Measurements from ENCODE around the gene LENG1. TPM values are rescaled to one million over a fixed set of nuclear protein-coding genes. Genes with fewer than 3 reads are reported as not detected.

The LENG1 gene
- total and polyA plus RNA-seq, 2 donors (not counting 3 experiments of a cell fraction or from before 2014, with no cell fraction given): 3.0 to 5.0 TPM

GRCh38 chr19:54162241-54162805 lies 2.8 kb upstream of the LENG1 start:
- POLR2A ChIA-PET: no interaction called here
- no peak overlapping the region for H3K4me2 ChIP-seq (ENCODE audit: insufficient read depth, low read length)
- H3K9ac ChIP-seq (replicated peaks; ENCODE audit: extremely low read depth, insufficient read depth, low read length): no peak overlapping the region
- peaks cover 18% of the 10 kb centered on the region for H3K4me1 ChIP-seq (ENCODE audit: control insufficient read depth, extremely low read depth, insufficient read depth, low read length)
- H3K9me3 ChIP-seq (replicated peaks; ENCODE audit: control insufficient read depth, insufficient read depth, low read length): no peaks in the 10 kb centered on the region
- H2AFZ ChIP-seq (ENCODE audit: low read depth, low read length): peak overlapping the region; percentile 52
- H3K27ac ChIP-seq (ENCODE audit: insufficient read depth, low read depth, low read length): no peak overlapping the region
- peaks cover 4% of the 10 kb centered on the region for H3K79me2 ChIP-seq (ENCODE audit: control insufficient read depth, insufficient read depth, low read length)
- H3K27me3 ChIP-seq (ENCODE audit: control insufficient read depth in 2 of 2, insufficient read depth in 2 of 2, low read length in 2 of 2): peaks cover 0 to 8% of the 10 kb centered on the region in 2 experiments
- DNase-seq (ENCODE audit: low read depth, low spot score) (peak; percentile 82), FAIRE-seq (peak; percentile 72)
- CTCF ChIA-PET: interaction anchor here (0.6 kb wide), 1 partner anchor 379 kb away, joined by 4 read pairs; no protein-coding TSS in a partner anchor
- BruUV-seq (replicated peaks): no TSS peak
- no peak for TF ChIP-seq POLR2A (IDR thresholded peaks at IDR 0.05; ENCODE audit: low read depth, low read length)
- no peak for TF ChIP-seq JUN (IDR thresholded peaks at IDR 0.05; ENCODE audit: borderline replicate concordance, insufficient read depth, insufficient read length, low read depth)
- TF ChIP-seq GATA2 (IDR thresholded peaks at IDR 0.05; ENCODE audit: insufficient read depth, insufficient read length, low read depth, low read length): no peak
- TF ChIP-seq POLR2AphosphoS5 (IDR thresholded peaks at IDR 0.05; ENCODE audit: insufficient read depth, low read depth, low read length): no peak
- no peak for TF ChIP-seq FOS (IDR thresholded peaks at IDR 0.05; ENCODE audit: borderline replicate concordance, insufficient read depth, low read length)
- TF ChIP-seq MYC (IDR thresholded peaks at IDR 0.05; ENCODE audit: low read depth, low read length): no peak
- TF ChIP-seq CTCF (IDR thresholded peaks at IDR 0.05; ENCODE audit: extremely low read depth in 1 of 2, insufficient read depth in 1 of 2, low read depth in 1 of 2, low read length in 2 of 2): no peak
- no peak for TF ChIP-seq MAX (IDR thresholded peaks at IDR 0.05; ENCODE audit: insufficient read depth, insufficient read length)
- TF ChIP-seq EZH2 (IDR thresholded peaks at IDR 0.05; ENCODE audit: borderline replicate concordance, low read depth, low read length, severe bottlenecking): no peak
- peak overlapping the region in 1 of 3 experiments; percentile 48 for H3K4me3 ChIP-seq (replicated peaks in 1 of 3; ENCODE audit: insufficient read depth in 1 of 3, low read depth in 1 of 3, low read length in 3 of 3)
- no peaks in the 10 kb centered on the region for H3K9me1 ChIP-seq (replicated peaks; ENCODE audit: control insufficient read depth, extremely low read depth, insufficient read depth, low read length)
- no peaks in the 10 kb centered on the region for H4K20me1 ChIP-seq (replicated peaks; ENCODE audit: control insufficient read depth, extremely low read depth, insufficient read depth, low read length)
- H3K36me3 ChIP-seq (ENCODE audit: control insufficient read depth in 2 of 2, extremely low read depth in 1 of 2, insufficient read depth in 2 of 2, low read length in 2 of 2): peaks cover 0 to 4% of the 10 kb centered on the region in 2 experiments
- dilution Hi-C loops (cut with MboI; ENCODE audit: extremely low pct_ligation_motif_present, low sequenced_read_pairs): no loop called here
- intact Hi-C loops (cut with micrococcal nuclease): loop anchor here (5.0 kb wide), 2 partner anchors 40 to 295 kb away; partner anchors contain the start of gene RPS9
